Stomach (tissue), 4 donors: Measurements from ENCODE around the gene CD28.

Experiments
- POLR2A ChIP-seq, 4 donors: fragments of 450-650 bp; IDR thresholded peaks; one replicate each; pipeline ENCODE4 v1.6.1; 2016; ENCODE audit warnings: antibody characterized with exemption in 4 of 4, control low read depth in 2 of 4, mild to moderate bottlenecking in 1 of 4, moderate library complexity in 1 of 4
- TF ChIP-seq, protein P1 (sequence below), 7 experiments: fragments of 450-650 bp in 4 of 7; fragments of 200-600 bp in 3 of 7; sonication (generic) in 3 of 7; IDR thresholded peaks; one replicate each; pipeline ENCODE4 v1.5.1; 2016 to 2019; ENCODE audit warnings: antibody characterized with exemption in 7 of 7, control low read depth in 2 of 7, mild to moderate bottlenecking in 1 of 7

DNA sequence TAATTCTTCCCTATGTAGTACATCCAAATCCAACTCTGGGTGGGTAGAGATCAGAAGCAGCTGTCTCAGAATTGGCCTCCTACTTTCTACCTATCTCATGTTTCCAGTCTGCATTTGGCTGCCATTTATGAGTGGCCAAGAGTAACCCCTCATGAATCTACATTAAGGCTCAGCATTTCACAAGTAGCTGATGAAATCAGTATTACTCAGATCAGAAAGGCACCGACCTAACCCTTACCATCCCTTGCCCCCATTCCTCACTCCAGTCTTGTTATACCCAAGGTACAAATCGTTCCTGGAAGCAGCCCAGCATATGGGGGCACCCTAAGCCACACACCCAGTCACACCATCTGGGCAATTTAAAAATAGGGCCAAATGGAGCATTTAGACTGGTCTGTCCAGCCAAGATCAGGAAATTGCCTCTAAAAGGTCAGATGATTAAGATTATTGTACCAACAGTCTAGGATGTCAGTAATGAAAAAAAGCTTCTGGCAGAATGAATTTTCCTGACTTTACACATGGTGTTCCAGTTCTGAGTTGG lies 37.1 kb downstream of the CD28 start:
- TF ChIP-seq, protein P1, sequence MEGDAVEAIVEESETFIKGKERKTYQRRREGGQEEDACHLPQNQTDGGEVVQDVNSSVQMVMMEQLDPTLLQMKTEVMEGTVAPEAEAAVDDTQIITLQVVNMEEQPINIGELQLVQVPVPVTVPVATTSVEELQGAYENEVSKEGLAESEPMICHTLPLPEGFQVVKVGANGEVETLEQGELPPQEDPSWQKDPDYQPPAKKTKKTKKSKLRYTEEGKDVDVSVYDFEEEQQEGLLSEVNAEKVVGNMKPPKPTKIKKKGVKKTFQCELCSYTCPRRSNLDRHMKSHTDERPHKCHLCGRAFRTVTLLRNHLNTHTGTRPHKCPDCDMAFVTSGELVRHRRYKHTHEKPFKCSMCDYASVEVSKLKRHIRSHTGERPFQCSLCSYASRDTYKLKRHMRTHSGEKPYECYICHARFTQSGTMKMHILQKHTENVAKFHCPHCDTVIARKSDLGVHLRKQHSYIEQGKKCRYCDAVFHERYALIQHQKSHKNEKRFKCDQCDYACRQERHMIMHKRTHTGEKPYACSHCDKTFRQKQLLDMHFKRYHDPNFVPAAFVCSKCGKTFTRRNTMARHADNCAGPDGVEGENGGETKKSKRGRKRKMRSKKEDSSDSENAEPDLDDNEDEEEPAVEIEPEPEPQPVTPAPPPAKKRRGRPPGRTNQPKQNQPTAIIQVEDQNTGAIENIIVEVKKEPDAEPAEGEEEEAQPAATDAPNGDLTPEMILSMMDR (IDR thresholded peaks at IDR 0.05) = no peak
- TF ChIP-seq POLR2A (IDR thresholded peaks at IDR 0.05) = no peak
